SU-DHL-6 (cell line): ENCODE measurements around the gene ZNF629.

Experiments used
- H2AFZ ChIP-seq: fragments of 200-600 bp; sonication (generic); 2 replicates; pipeline ENCODE4 v1.6.1; 2014; ENCODE audit warnings: low read depth, mild to moderate bottlenecking, moderate library complexity, mixed read lengths, antibody characterized with exemption, low read length; ENCODE audit not compliant: severe bottlenecking
- H3F3A ChIP-seq: fragments of 200-600 bp; shearing (Covaris generic); 2 replicates; pipeline ENCODE4 v1.6.0; 2016; ENCODE audit warnings: antibody characterized with exemption, mild to moderate bottlenecking; ENCODE audit not compliant: insufficient read depth
- H3K27ac ChIP-seq: fragments of 200-600 bp; sonication (generic); 2 replicates; pipeline ENCODE4 v1.5.1; 2016; ENCODE audit warnings: low read depth, mild to moderate bottlenecking, low read length, moderate library complexity, mixed read lengths
- H3K27me3 ChIP-seq: fragments of 200-600 bp; sonication (generic), shearing (Covaris generic); 2 replicates; pipeline ENCODE4 v1.6.0; 2014; ENCODE audit warnings: mild to moderate bottlenecking, low read length
- H3K36me3 ChIP-seq: fragments of 200-600 bp; sonication (generic); 2 replicates; pipeline ENCODE4 v1.6.1; 2014; ENCODE audit warnings: mild to moderate bottlenecking, low read length, mixed read lengths
- H3K4me2 ChIP-seq: fragments of 300-600, 200-600 bp; shearing (Covaris generic), sonication (generic); 2 replicates; pipeline ENCODE4 v1.6.0; 2014; ENCODE audit warnings: low read length, low read depth, mild to moderate bottlenecking; ENCODE audit not compliant: poor library complexity, severe bottlenecking
- H3K4me3 ChIP-seq: fragments of 200-600 bp; sonication (generic); 2 replicates; pipeline ENCODE4 v1.5.1; 2014; ENCODE audit warnings: antibody characterized with exemption, low read length, mild to moderate bottlenecking, mixed read lengths; ENCODE audit not compliant: insufficient read depth, poor library complexity, severe bottlenecking
- H3K79me2 ChIP-seq: fragments of 200-600 bp; sonication (generic); 2 replicates; pipeline ENCODE4 v1.6.1; 2014; ENCODE audit warnings: mild to moderate bottlenecking, low read length, moderate library complexity; ENCODE audit not compliant: insufficient read depth
- H3K9ac ChIP-seq: fragments of 200-600 bp; sonication (generic); 2 replicates; pipeline ENCODE4 v1.7.0; 2014; ENCODE audit warnings: mild to moderate bottlenecking, low read length
- H3K9me2 ChIP-seq: fragments of 200-600 bp; sonication (generic); replicated peaks from 2 replicates; pipeline ENCODE4 v1.6.1; 2014; ENCODE audit warnings: low read length; ENCODE audit not compliant: insufficient read depth
- H3K9me3 ChIP-seq: fragments of 200-600 bp; sonication (generic); 2 replicates; pipeline ENCODE4 v1.6.1; 2014; ENCODE audit warnings: low read length, mixed read lengths; ENCODE audit not compliant: insufficient read depth
- H4K20me1 ChIP-seq: fragments of 200-600 bp; sonication (generic); 2 replicates; pipeline ENCODE4 v1.6.1; 2014; ENCODE audit warnings: low read depth, mild to moderate bottlenecking, antibody characterized with exemption, low read length, moderate library complexity, mixed read lengths
- CTCF ChIP-seq: fragments of 200-600 bp; sonication (generic); IDR thresholded peaks from one replicate; pipeline ENCODE4 v1.5.1; 2017; ENCODE audit warnings: antibody characterized with exemption, mild to moderate bottlenecking, low read length, moderate library complexity; ENCODE audit not compliant: insufficient read depth, poor library complexity, severe bottlenecking
- EZH2phosphoT487 ChIP-seq: fragments of 200-600 bp; sonication (generic), shearing (Covaris generic); conservative IDR thresholded peaks from 2 replicates; pipeline ENCODE4 v1.6.1; 2018; ENCODE audit warnings: mild to moderate bottlenecking, antibody characterized with exemption, low read length, moderate library complexity, mixed read lengths

ZNF629 gene

GRCh38 chr16:30748634-30749445, 38.2 kb downstream of the ZNF629 start:
- Histone ChIP-seq H3K36me3 (0 out of 2 replicates have a peak, but pooled peaks cover 4% of the 10 kb centered on the region), H3K79me2 (peaks cover 20% of the 10 kb centered on the region), H3K27ac (no peak overlapping the region), H3K4me3 (peak overlapping the region; percentile 91), H3K9me2 (no peaks in the 10 kb centered on the region), H3F3A (peaks cover 27% of the 10 kb centered on the region), H4K20me1 (no peaks in the 10 kb centered on the region), H3K27me3 (no peaks in the 10 kb centered on the region), H2AFZ (no peak overlapping the region), H3K9me3 (no peaks in the 10 kb centered on the region), H3K4me2 (peak overlapping the region; percentile 66), H3K9ac (peak overlapping the region; percentile 62)
- TF ChIP-seq CTCF (no peak), EZH2phosphoT487 (no peak)

- Histone ChIP-seq H3K27ac (peak within 1 kb of the TSS; percentile 62), H2AFZ (peak within 1 kb of the TSS; percentile 62), H3K9me3 (no peaks in the 10 kb centered on the region), H3F3A (peaks cover 31% of the 10 kb centered on the region), H4K20me1 (no peaks in the 10 kb centered on the region), H3K9me2 (no peaks in the 10 kb centered on the region), H3K9ac (peak within 1 kb of the TSS; percentile 62), H3K27me3 (no peaks in the 10 kb centered on the region), H3K4me3 (peak within 1 kb of the TSS; percentile 91), H3K79me2 (peaks cover 20% of the 10 kb centered on the region), H3K36me3 (0 out of 2 replicates have a peak, but pooled peaks cover 4% of the 10 kb centered on the region), H3K4me2 (peak within 1 kb of the TSS; percentile 69)
- TF ChIP-seq CTCF: no peak
- no peak for TF ChIP-seq EZH2phosphoT487
These were observed 39.0 kb downstream of the ZNF629 start, which contains the start of gene PHKG2 for GRCh38 chr16:30747799-30748633. Gene PHKG2, plus strand, starts transcription at chr16:30748425. Its CDS starts 396 bp downstream, at chr16:30748821.

- Histone ChIP-seq H3K27me3 (no peaks in the 10 kb centered on the region), H3K27ac (peak overlapping the region; percentile 62), H3K36me3 (0 out of 2 replicates have a peak, but pooled peaks cover 4% of the 10 kb centered on the region), H2AFZ (peak overlapping the region; percentile 62), H3K79me2 (peaks cover 20% of the 10 kb centered on the region), H3K9me2 (no peaks in the 10 kb centered on the region), H3K4me2 (peak overlapping the region; percentile 69), H3K9ac (peak overlapping the region; percentile 56), H3F3A (peaks cover 31% of the 10 kb centered on the region), H3K4me3 (no peak overlapping the region), H3K9me3 (no peaks in the 10 kb centered on the region), H4K20me1 (no peaks in the 10 kb centered on the region)
- TF ChIP-seq CTCF: no peak
These were observed 39.7 kb downstream of the ZNF629 start for GRCh38 chr16:30747331-30747730.
